ENCODE data around the gene SMURF1.

DNA sequence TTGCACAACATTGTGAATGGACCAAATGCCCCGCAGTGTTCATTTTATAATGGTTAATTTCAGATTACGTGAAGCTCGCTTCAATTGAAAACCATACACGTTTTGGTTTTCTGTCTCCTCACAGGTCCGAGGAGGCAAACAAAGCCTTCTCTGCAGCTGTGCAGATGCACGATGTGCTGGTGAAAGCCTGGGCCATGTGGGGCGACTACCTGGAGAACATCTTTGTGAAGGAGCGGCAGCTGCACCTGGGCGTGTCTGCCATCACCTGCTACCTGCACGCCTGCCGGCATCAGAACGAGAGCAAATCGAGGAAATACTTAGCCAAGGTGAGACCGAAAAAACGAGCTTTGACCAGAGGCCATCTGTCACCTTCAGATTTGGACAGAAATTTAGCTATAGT is 155.3 kb downstream of the SMURF1 start:
- TF ChIP-seq, protein P1, sequence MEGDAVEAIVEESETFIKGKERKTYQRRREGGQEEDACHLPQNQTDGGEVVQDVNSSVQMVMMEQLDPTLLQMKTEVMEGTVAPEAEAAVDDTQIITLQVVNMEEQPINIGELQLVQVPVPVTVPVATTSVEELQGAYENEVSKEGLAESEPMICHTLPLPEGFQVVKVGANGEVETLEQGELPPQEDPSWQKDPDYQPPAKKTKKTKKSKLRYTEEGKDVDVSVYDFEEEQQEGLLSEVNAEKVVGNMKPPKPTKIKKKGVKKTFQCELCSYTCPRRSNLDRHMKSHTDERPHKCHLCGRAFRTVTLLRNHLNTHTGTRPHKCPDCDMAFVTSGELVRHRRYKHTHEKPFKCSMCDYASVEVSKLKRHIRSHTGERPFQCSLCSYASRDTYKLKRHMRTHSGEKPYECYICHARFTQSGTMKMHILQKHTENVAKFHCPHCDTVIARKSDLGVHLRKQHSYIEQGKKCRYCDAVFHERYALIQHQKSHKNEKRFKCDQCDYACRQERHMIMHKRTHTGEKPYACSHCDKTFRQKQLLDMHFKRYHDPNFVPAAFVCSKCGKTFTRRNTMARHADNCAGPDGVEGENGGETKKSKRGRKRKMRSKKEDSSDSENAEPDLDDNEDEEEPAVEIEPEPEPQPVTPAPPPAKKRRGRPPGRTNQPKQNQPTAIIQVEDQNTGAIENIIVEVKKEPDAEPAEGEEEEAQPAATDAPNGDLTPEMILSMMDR (IDR thresholded peaks at IDR 0.05): no peak
- TF ChIP-seq POLR2A (IDR thresholded peaks at IDR 0.05): no peak

All from sigmoid colon (tissue), 3 donors.